ENCODE measurements around the gene TINCR.
"Not testable (repeated sequence)": the region's sequence is repeated elsewhere in the genome, so short reads cannot be mapped to it uniquely, and the experiment has no call there.

The TINCR gene

DNA sequence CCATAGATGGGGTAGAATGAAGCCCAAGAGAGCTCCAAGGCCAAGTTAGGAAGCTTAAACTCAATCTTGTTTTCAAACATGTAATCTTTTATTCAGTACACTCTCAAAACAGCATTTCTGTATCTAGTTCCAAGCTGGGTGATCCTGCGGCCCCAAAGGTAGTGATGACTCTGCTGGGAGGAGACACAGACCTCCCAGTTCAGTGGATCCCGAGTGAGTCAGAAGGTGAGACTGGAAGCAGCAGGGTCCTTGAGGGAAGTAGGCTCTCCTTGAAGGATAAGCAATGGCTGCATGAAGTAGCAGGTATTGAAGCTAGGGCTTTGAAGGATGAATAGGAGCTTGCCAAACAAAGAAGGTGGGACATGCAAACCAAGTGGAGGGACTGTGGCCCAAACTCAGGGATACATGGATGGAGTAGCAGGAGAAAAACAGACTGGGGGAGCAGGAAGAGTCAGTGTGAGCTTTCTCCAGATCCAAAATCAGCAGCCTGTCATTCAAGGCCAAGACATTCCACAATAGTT is 9.6 kb downstream of the TINCR start:
- DNase-seq (ENCODE audit: low spot score) = no peak

DNA sequence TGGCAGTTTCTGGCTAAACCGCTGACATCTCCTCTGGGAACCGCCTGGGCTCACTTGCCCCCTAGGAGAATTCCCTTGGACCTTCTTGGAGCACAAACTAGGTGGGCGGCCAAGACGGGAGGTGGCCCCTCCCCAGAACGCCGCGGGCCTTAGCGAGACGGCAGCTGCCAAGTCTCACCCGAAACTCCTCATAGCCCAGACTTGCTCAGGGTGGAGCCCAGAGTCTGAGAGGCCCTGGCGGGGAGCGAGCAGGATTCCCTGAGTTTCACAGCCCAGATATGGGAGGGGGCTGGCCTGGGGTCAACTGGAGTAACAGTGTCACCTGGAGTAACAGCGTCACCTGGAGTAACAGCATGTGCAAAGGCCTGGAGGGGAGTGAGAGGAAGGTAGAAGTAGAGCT is 10.1 kb downstream of the TINCR start:
- no peak for DNase-seq (ENCODE audit: low spot score)

DNA sequence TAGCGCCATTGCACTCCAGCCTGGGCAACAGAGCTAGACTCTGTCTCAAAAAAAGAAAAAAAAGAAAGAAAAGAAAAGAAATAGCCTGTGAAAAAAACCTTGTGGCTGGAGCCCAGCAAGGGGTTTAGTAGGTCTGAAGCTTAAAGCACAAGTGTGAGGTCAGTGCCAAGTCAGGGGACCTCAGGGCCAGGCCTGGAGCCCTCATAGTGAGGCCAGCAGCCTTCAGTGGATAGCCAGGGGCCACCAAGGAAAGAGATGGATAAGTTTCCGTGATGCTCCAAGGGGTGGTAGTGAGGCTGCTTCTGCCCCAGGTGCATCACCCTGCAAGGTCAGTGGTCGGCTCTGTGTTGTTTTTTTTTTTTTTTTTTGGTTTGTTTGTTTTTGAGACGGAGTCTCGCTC is 12.9 kb downstream of the TINCR start:
- DNase-seq (ENCODE audit: low spot score) = no peak

DNA sequence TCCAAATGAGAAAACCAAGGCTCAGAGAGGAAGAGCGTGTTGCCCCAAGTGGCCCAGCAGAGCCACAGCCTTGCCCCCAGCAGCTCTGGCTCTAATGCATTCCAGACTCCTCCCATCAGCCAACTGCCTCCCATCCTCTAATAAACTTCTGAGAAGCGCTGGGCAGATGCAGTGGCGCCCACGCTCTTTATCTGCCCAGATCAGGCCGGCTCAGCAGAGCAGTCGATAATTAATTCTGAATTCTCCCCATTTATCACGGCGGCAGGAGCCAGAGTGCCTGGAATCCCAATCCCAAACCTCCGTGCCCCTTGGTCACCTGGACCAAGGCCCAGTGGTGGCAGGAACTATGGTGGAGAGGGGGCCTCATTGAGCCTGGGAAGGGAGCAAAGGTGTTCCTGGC is 13.9 kb downstream of the TINCR start:
- no peak for DNase-seq (ENCODE audit: low spot score)

DNA sequence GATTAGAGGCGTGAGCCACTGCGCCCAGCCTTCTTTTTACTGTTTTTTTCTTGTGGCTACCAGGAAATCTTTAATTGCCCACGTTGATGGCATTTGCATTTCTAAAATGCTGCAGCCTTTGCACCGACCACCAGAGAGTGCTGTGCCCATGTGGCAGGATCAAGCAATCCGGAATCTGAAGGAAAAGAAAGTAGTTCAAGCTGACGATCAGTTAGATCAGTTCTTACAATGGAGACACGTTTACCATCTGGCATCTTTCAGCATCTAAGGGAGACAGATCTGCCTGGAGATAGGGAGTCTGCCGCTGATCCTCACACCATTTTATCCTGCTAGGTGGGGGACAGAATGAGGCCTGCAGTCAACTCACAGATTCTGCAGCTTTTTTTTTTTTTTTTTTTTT is 19.9 kb downstream of the TINCR start:
- DNase-seq (ENCODE audit: low spot score) = peak; percentile 82

DNA sequence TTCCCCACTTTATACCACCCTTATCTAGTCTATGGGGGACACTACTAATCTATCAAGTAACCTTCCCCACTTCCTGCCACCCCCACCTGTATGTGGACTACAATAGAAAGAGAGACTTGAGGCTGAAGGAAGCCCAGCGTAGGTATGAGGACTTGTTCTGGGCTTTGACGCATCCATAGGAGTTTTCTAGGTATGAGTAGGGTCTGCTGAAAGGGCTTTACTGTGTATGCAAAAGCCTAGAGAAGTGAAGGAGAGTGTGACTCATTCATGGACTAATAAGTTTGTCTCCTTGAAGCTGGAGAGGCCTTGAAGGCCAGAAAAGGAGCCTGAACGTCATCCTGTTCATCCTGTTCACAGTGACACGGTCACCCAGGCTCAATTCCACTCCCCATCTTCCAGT is 21.8 kb downstream of the TINCR start:
- DNase-seq (ENCODE audit: low spot score) = no peak

DNA sequence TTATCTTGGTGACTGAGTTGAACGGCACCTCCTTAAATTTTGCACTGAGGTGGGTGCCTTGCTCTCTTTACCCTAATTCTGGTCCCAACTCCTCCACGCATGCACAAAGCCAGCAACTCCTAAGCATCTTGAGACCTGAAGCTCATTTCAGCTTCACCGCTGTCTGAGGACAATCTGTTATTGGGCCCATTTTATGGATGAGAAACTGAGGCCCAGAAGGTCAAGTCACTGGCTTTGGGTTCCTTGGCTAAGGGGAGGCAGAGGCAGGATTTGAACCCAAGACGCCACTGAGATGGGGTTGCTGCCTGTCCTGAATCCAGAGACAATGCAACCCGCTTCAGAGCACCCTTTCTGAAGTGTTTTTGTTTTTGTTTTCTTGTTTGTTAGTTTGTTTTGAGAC is 22.7 kb downstream of the TINCR start:
- no peak for DNase-seq (ENCODE audit: low spot score)

DNA sequence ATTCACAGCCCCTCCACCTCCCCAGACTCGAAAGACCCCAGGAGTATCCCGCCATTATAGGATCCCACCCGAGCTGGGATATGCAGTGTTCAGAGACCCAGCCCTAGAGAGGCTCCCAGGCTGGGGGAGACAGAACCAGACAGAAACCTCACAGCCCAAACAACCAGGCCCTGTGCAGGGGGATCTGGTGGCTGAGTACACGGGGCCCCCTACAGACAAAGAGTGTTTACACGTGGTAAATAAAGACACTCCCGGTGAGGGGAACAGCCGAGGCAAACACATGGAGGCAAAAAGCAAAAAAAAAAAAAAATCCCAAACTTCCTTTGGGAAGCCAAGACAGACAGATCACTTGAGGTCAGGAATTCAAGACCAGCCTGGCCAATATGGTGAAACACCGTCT is 25.1 kb downstream of the TINCR start:
- DNase-seq (ENCODE audit: low spot score) = no peak

DNA sequence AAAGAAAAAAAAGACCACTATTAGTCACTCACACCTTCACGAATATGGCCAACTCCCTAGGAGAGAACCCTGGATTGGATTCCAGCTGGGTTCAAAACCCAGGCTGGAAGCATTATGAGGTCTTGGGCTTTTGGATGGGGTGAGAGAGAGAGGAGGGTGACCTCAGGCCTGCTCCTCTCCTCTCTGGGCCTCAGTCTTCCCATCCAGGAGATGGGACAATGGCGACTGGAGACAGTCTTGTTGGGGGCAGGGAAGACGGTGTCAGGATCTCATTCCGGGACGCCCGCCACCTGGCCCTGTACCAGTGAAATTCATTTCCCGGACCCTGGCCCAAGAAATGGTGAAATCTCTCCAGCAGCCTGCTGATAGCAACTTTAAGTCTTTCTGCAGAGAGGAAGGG is 26.3 kb downstream of the TINCR start:
- DNase-seq (ENCODE audit: low spot score) = no peak

DNA sequence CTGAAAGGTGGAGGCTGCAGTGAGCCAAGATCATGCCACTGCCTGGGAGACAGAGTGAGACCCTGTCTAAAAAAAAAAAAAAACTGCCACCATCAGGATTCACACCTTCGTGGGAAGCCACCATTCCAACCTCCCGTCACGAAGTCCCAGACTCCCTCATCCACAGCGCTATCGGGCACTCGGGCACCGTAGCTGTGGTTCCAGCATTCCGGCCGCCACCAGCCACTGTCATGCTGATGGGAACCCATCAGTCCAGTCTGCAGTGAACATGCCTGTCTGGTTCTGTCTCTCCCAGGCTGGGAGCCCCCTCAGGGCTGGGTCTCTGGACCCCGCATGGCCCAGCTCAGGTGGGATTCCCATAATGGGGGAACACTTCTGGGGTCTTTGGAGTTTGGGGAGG is 27.5 kb downstream of the TINCR start:
- DNase-seq (ENCODE audit: low spot score) = no peak

DNA sequence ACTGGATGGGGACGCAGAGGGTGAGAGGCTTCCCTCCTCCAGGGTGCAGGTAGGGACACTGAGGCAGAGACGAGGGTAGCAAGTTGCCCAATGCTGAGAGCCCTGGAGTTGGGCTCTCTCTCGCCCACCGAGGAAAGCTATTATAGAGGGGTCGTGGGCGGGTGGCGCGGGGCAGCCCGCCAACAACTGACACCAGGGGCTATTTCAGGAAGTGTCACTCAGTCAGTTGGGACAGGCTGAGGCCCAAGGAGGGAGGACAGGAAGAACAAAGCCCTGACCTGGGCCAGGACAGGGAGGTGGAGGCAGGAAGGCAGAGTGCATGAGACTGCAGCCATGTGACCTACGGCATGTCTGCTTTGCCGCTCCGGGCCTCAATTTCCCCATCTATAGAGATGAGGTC is 29.9 kb downstream of the TINCR start:
- DNase-seq (ENCODE audit: low spot score) = no peak

DNA sequence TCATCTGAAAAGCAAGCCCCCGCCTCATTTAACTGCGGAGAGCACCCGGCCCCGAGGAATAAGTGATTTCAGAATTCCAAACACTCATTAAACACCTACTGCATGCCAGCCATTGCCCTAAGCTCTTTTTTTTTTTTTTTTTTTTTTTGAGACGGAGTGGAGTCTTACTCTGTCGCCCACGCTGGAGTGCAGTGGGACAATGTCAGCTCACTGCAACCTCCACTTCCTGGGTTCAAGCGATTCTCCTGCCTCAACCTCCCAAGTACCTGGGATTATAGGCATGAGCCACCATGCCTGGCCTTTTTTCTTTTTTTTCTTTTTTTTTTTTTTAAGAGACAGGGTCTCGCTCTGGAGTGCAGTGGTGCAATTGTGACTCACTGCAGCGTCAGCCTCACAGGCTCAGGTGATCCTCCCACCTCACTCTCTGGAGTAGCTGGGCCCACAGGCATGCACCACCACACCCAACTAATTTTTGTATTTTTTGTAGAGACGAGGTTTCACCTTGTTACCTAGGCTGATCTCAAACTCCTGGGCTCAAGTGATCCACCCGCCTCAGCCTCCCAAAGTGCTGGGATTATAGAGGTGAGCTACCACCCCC is 30.7 kb downstream of the TINCR start:
- DNase-seq (ENCODE audit: low spot score) = not testable (repeated sequence)

DNA sequence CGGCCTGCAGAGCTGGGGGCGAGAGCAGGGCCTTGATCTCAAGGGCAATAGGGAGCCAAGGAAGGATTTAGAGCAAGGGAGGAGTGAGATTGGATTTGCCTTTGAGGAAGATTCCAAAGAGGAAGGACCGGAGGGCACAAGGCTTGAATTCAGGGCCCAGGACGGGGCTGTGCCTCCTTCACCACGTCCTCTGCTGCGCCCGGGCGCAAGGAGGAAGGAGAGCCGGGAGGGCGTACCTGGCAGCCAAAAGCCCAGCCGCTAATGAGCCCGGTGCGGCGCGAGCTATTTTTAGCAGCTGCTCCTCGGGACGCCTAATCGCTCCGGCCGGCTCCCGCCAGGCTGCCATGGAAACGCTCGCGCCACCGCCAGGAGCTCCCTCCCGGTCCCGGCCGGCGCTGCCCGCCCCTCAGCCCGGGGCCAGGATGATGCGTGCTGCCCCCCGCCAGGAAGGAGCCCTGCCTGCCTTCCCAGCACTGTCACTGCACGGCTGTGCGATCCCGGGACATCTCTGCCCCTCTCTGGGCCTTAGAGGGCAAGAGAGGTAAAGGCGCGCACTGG is 31.3 kb downstream of the TINCR start:
- DNase-seq (ENCODE audit: low spot score) = no peak

DNA sequence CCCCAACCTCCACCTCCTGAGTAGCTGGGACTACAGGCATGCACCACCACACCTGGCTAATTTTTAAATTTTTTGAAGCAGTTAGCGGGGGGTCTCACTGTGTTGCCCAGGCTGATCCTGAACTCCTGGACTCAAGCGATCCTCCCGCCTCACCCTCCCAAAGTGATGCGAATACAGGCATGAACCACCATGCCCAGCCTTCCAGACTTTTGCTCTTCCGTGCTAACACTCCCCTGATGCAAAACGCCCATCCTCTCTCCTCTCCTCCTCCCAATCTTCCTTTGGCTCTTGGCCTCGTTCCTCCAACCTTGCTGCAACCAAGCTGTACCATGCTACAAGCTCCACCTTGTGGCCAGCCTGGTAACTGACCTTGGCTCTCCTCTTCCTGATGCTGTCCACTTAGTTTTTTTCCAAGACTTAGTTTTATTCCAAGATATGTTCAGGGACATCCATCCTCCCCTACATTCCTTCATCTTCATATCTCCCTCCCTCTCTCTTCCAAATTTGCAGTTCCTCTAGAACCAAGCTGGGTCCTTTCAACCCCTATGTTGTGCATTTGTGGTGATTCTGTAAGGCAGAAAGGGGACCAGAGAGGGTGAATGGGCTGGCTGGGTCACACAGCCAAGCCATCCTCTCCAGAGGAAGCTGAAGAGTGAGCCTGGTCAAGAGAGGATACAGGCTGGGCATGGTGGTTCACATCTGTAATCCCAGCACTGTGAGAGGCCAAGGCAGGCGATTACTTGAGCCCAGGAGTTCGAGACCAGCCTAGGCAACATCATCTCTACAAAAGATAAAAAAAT is 32.8 kb downstream of the TINCR start:
- peak; percentile 40 for DNase-seq (ENCODE audit: low spot score)

DNA sequence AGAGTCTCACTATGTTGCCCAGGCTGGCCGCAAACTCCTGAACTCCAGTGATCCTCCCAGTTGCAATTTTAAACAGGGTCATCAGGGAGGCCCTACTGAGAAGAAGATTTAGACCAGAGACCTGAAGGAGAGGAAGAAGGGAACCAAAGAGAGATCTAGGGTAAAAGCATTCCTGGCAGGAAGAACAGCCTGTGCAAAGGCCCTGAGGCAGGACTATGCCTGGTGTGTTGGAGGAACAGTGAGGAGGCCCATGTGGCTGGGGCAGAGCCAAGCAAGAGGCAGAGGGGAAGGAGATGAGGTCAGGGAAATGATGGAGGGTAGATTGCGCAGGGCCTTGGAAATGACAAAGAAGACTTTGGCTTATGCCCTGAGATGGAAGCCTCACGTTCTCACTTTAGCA is 34.5 kb downstream of the TINCR start:
- DNase-seq (ENCODE audit: low spot score) = no peak

DNA sequence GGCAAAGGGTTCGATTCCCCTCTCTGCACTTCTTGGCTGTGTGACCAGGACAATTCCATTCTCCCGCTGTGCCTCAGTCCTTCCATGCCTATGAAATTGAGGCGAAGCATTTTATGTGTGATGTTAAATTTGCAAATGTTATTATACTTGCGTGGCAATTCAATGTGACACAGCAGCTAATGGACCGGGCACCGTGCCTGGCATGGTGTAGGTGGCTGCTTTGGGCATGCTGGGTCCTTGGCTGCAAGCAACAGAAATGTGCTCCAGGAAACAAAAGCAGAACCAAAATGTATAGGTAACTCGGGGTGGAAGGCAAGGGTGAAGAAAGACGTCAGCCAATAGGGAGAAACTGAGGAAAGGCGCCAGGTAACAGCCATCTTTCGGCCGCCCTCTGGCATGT is 37.1 kb downstream of the TINCR start:
- DNase-seq (ENCODE audit: low spot score) = no peak

DNA sequence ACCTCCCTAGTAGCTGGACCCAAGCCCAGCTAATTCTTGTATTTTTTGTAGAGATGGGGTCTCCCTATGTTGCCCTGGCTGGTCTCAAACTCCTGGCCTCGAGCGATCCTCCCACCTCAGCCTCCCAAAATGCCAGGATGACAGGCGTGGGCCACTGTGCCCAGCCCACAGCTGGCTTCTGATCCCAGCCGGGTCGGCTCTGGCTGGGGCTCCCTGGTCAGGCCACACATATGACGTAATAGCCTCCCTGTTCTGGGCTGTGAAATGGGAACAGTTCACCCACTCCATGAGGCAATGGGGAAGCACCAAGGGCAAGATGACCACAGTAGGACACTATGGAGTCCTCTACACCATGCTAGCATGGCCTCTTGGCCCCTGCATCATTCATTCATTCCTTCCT is 41.1 kb downstream of the TINCR start:
- DNase-seq (ENCODE audit: low spot score) = no peak

DNA sequence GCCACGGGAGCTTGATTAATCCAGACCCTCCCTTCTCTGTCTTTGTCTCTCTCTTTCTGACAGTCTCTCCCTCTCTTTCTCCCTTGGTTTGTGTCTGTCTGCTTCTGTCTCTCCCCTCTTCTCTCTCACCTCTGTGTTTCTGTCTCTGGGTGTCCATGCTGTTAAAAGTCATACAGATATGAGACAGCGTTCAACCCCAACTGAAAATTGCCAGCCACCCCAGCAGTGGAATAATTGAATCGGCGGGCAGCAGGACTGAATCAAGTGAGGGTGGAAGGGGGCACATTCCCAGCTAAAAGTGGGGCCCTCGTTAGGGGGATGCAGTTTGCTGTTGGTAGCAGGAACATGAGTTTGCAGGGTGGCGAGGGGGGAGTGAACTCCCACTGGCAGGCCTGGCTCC is 43.7 kb downstream of the TINCR start:
- no peak for DNase-seq (ENCODE audit: low spot score)

DNA sequence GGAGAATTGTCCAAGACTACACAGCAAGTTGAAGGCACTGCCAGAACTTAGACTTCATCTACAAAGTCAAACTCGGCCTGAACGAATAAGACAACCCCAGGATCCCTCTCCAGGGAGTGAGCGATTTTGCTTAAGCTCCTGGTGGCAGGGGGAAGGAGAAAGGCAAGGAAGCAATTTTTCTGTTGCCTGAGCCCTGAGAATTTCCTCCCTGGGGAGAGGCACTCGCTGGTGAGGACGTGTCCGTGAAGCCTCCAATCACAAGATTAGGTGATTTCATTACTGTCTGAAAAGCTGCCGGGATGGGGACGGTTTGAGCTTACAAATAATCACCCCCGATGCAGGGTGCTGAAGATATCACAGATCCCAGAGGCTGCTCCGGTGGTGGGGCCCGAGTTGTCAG is 45.6 kb downstream of the TINCR start:
- no peak for DNase-seq (ENCODE audit: low spot score)

DNA sequence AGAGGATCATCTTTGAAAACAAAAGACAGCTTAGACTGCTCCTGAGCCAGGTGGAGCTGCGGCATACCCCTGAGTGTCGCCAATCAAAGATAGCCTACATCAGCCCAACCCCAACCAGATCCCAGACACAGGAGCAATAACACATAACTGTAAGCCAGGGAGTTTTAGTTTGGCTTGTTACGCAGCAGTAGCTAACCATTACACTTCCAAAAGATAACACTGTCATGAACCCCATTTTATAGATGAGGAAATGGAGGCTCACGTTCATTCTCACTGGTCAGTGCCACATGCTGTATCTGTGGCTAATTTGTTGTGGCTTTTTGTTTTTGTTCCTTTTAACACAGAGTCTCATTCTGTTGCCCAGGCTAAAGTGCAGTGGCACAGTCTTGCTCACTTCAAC is 47.3 kb downstream of the TINCR start:
- no peak for DNase-seq (ENCODE audit: low spot score)

DNA sequence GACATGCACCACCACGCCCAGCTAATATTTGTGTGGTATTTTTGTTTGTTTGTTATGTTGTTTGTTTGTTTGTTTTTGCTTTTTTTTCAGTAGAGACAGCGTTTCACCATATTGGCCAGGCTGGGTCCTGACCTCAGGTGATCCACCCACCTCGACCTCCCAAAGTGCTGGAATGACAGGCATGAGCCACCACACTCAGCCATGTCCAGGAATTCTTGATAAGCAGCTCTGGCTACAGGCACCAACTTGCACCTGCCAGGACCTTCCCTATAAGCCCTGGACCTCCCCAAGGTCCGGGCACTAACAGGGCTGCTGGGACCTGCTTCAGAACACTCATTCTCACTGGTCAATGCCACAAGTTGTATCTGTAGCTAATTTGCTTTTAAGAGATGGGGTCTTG is 48.7 kb downstream of the TINCR start:
- no peak for DNase-seq (ENCODE audit: low spot score)

DNA sequence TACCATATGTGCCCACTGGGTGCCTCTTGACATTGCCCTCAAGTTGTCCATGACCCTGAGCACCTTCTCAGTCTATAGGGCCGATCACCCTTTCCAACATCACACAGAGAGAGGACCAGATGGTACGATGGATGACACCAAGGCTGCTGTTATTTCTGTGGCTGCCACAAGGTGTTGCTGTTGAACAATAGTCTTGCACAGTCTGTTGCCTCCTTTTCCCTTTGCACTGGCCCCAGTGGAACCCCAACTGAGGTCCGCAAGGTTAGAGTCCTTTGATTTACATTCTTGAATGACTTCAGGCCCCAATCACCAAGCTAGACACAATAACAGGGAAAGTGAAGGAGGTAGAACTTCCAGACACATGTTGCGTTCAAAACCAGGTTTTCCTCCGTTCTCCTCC is 52.0 kb downstream of the TINCR start:
- DNase-seq (ENCODE audit: low spot score) = peak; percentile 23

DNA sequence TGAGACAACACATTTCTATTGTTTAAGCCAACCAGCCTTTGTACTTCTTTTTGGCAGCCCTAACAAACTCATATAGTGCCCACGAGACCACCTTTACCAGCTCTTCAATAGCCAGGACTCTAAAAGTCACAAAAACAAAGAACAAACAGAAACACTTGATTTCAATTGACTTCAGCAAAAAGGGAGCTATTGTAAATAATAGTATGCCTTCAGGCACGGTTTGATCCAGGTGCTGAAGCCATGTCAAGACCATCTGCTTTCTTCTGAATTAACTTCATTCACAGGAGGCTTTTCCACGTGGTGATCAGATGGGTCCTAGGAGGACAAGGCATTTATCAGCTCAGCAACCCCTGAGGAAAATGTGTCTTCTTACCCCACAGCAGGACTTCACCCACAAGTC is 53.8 kb downstream of the TINCR start:
- no peak for DNase-seq (ENCODE audit: low spot score)

DNA sequence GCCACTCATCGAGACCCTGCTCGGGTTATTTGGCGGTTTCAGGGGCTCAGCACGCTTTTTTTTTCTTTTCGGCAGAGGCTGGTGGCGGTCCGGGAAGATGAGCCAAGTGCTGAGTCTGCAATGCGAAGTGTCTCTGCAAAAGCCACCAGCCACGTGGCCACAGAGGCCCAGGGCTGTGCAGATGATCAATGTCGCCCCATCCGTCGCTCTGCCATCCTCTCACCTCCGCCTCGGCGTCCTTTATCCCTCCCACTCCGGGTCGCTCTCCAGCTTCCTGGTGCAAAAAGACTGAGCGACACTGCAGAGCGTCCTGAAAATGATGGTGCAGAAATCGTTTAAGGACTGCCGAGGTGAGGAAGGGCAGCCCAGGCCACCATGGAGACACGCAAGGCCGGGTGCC is 55.0 kb downstream of the TINCR start:
- DNase-seq (ENCODE audit: low spot score) = no peak

Measured in COLO829 (cell line).